Measurements from ENCODE around the gene ERCC1. TPM values are rescaled to one million over a fixed set of nuclear protein-coding genes. Genes with fewer than 3 reads are reported as not detected.

The ERCC1 gene
- total and polyA plus RNA-seq, 12 donors: 62.9 to 107 (median 86.5) TPM

GRCh38 chr19:45448425-45448756, 24.7 kb upstream of the ERCC1 start:
- Histone ChIP-seq H3K27ac (no peak overlapping the region), H3K4me3 (no peak overlapping the region), H3K27me3 (no peaks in the 10 kb centered on the region), H3K9me3 (replicated peaks in 1 of 3) (no peaks in the 10 kb centered on the region), H3K4me1 (replicated peaks in 1 of 2) (peaks cover 15 to 18% of the 10 kb centered on the region in 2 donors), H3K36me3 (replicated peaks in 1 of 2) (no peaks in the 10 kb centered on the region)
- no peak for DNase-seq
- WGBS, 4 donors: 79 to 88% (median 81%) methylated on average over 3 of the region's 3 CpGs
- TF ChIP-seq CTCF (IDR thresholded peaks at IDR 0.05) (no peak), POLR2A (IDR thresholded peaks at IDR 0.05) (no peak)
- intact Hi-C loops (cut with DNase I): no loop called here

DNA sequence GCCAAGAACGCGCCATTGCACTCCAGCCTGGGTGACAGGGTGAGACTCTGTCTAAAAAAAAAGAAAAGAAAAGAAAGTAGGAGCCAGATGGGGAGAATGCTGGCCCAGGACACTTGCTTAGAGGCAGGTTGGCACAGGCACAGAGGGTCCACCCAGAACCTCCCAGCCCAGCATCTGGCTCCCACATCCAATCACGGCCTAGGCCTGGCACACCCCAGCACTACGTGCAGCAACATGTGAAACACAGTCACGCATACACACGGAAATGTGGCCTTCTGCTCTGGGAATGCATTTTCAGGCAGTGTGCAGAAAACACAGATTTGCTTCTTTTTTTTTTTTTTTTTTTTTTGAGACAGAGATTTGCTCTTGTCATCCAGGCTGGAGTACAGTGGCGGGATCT, 23.2 kb upstream of the ERCC1 start:
- TF ChIP-seq POLR2A (IDR thresholded peaks at IDR 0.05) (no peak), CTCF (IDR thresholded peaks at IDR 0.05) (no peak)
- Histone ChIP-seq H3K9me3 (replicated peaks in 1 of 3) (no peaks in the 10 kb centered on the region), H3K27me3 (no peaks in the 10 kb centered on the region), H3K27ac (no peak overlapping the region), H3K36me3 (replicated peaks in 1 of 2) (no peaks in the 10 kb centered on the region), H3K4me3 (no peak overlapping the region), H3K4me1 (replicated peaks in 1 of 2) (peaks cover 22 to 24% of the 10 kb centered on the region in 2 donors)
- intact Hi-C loops (cut with DNase I): no loop called here
- 78 to 85% (median 83%) methylated on average over 7 of the region's 7 CpGs for WGBS, 4 donors
- DNase-seq: no peak

GRCh38 chr19:45446295-45446694, 22.6 kb upstream of the ERCC1 start:
- no peak overlapping the region for H3K27ac ChIP-seq
- TF ChIP-seq POLR2A (IDR thresholded peaks at IDR 0.05): no peak
- TF ChIP-seq CTCF (IDR thresholded peaks at IDR 0.05): peak in 4 of 6 experiments; percentile 18 to 27 (median 22)
- no peaks in the 10 kb centered on the region for H3K9me3 ChIP-seq (replicated peaks in 1 of 3)
- 78 to 79% (median 78%) methylated on average over 5 to 6 of the region's 6 CpGs for WGBS, 4 donors
- no peak overlapping the region for H3K4me3 ChIP-seq
- no peaks in the 10 kb centered on the region for H3K27me3 ChIP-seq
- intact Hi-C loops (cut with DNase I): no loop called here
- no peaks in the 10 kb centered on the region for H3K36me3 ChIP-seq (replicated peaks in 1 of 2)
- DNase-seq: no peak
- H3K4me1 ChIP-seq (replicated peaks in 1 of 2): peaks cover 22 to 24% of the 10 kb centered on the region in 2 donors

GRCh38 chr19:45445139-45445538, 21.4 kb upstream of the ERCC1 start:
- H3K4me3 ChIP-seq: no peak overlapping the region
- TF ChIP-seq CTCF (IDR thresholded peaks at IDR 0.05): no peak
- TF ChIP-seq POLR2A (IDR thresholded peaks at IDR 0.05): no peak
- intact Hi-C loops (cut with DNase I): no loop called here
- H3K4me1 ChIP-seq (replicated peaks in 1 of 2): peaks cover 21 to 22% of the 10 kb centered on the region in 2 donors
- H3K9me3 ChIP-seq (replicated peaks in 1 of 3): no peaks in the 10 kb centered on the region
- peak overlapping the region in 2 of 5 donors; percentile 92 for H3K27ac ChIP-seq
- no peaks in the 10 kb centered on the region for H3K36me3 ChIP-seq (replicated peaks in 1 of 2)
- no peak for DNase-seq
- WGBS, 4 donors: 91 to 96% (median 95%) methylated on average over 4 of the region's 4 CpGs
- H3K27me3 ChIP-seq: no peaks in the 10 kb centered on the region

Measured in adrenal gland (tissue), 12 donors.